Stimulated activated CD4-positive, alpha-beta T cell treated with anti-CD3 and anti-CD28 coated beads, Interleukin-4, amount 100 ng/mL, for 4 hours (primary cell): ENCODE data around the gene SERPINB12.

ENCODE experiments used
- DNase-seq, 2 experiments: peaks; one replicate each; pipeline ENCODE4 v3.0.0-alpha.2; 2020

Gene SERPINB12

GRCh38 chr18:63551769-63552168 lies 9.6 kb downstream of the SERPINB12 start:
- DNase-seq, result no peak

- no peak for DNase-seq
Observed at GRCh38 chr18:63552581-63552980, 10.4 kb downstream of the SERPINB12 start.

- DNase-seq, result no peak
Observed at GRCh38 chr18:63553081-63553480, 10.9 kb downstream of the SERPINB12 start.

DNA sequence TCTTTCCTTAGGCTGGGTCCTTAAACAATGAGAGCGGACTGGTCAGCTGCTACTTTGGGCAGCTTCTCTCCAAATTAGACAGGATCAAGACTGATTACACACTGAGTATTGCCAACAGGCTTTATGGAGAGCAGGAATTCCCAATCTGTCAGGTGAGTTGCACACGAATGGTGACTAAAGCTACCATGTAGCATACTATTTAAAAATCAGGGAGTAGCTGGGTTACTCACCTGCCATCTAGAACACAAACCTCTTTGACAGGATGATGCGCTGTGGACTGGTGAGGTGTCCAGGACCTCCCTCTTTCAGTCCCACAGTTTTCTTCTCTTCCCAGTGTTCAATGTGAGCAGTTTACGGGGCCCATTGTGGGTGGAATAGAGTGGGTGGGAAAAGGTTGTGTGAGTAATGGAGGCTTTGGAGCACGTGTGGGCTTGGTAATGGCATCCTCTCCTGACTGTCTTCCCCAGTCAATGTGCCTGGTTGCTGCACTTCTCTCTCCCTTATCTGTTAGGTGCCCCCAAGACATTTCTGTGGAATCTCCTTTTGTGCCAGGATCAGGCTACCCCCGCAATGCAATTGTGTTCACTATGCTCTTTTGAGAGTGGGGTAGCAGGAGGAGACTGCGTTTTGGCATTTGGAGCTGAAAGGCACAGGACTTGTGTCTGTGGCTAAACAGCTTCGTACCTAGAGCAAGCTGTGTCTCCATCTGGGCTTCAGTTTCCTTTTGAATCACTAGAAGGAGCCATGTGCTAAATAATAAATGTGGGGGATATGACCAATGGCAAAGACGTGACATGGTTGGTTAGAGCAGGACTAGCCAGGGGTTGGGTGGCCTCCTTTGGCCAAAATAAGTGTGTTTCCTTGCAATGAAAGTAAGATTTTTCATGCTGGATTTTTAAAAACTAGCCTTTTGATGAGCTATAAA lies 17.7 kb downstream of the SERPINB12 start:
- DNase-seq, result no peak

- DNase-seq, result no peak
Observed at GRCh38 chr18:63562284-63562683, 20.1 kb downstream of the SERPINB12 start.

DNA sequence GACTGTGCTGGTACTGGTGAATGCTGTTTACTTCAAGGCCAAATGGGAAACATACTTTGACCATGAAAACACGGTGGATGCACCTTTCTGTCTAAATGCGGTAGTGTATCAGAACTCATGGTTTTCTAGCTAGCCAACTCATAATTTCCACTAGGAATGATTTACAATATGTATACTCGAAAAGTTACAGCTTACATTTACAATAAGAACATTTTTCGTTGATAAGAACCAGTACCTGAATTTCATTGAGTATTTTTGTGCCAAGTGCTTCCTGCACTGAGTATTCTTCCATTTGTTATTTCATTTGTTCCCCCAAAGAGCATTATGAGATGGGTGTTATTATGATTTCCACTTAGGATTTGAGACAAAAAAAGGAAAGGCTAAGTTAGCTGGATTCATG lies 21.9 kb downstream of the SERPINB12 start:
- no peak for DNase-seq

DNA sequence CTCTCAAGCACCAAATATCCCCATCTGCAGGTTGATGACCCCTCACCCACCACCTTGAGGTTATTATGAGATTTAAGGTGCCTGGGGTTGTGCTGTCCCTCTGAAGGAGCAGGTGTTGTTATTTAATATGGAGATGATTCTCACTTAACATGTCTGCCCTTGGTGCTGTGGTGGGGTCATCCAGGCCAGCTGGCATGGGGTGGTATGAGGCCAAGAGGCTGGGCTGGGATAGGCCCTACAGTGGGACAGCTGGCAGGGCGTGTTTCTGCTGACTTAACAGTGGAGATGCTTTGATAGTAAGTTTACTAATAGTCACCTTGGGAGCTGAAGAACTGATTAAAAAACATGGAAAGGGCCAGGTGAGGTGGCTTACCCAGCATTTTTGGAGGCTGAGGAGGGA lies 22.4 kb downstream of the SERPINB12 start:
- DNase-seq, result no peak

GRCh38 chr18:63567276-63567675 lies 25.1 kb downstream of the SERPINB12 start:
- no peak for DNase-seq

- no peak for DNase-seq
Observed at GRCh38 chr18:63567825-63568224, 25.7 kb downstream of the SERPINB12 start.

GRCh38 chr18:63570721-63571120 lies 28.6 kb downstream of the SERPINB12 start:
- DNase-seq, result no peak

DNA sequence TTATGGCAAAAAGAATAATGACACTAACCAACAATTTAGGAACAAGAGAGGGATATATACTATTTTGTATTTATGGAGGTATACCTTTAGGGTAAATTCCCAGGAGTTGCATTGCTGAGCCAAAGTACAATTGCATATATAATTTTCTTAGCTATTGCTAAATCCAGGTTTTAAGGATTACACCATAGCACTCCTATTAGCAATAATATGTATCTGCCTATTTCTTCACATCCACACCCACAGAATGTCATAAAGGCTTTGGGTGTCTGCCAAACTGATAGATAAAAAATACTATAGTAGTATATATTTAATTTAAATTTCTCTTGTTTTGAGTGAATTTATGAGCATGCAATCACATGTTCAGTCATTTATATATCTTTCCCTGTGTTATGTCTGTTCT lies 33.5 kb downstream of the SERPINB12 start:
- no peak for DNase-seq

GRCh38 chr18:63578357-63578958 lies 36.3 kb downstream of the SERPINB12 start:
- no peak for DNase-seq

GRCh38 chr18:63579616-63580015 lies 37.4 kb downstream of the SERPINB12 start:
- no peak for DNase-seq

DNA sequence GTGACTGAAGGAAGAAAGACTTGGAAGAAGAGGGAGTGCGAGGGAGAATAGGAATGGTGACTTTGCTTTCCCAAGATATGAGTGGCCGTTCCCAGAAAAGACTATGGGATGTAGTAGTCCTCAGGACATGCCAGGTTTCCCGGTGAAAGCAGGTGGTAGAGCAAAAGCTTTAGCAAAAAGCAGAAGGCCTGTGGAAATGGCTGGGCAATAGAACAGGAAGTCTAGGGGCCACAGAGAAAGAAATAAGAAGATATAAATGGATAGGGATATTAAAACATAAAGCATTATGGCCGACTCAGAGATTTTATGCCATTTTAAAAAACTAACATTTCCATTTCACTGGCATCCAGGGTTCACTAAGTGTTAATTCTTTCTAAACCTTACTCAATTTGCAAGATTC lies 43.8 kb downstream of the SERPINB12 start:
- no peak for DNase-seq

DNA sequence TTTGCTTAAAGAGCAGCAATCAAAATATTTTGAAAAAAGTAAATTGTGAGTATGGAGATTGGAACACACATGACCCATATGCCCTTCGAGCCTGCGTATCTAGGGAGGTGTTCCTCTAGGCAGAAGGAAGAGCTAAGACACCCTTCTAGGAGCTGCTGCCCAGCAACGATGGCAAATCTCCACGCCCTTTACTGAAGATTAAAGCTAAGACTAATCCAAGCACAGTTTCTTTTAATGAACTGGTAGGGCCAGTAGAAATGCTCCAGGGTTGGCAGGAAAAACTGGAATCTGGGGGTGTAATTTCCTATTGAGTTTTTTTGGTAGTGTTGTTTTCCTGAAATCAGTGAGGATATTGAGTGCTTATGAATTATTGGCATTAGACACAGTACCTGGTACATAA lies 44.3 kb downstream of the SERPINB12 start:
- no peak for DNase-seq

DNA sequence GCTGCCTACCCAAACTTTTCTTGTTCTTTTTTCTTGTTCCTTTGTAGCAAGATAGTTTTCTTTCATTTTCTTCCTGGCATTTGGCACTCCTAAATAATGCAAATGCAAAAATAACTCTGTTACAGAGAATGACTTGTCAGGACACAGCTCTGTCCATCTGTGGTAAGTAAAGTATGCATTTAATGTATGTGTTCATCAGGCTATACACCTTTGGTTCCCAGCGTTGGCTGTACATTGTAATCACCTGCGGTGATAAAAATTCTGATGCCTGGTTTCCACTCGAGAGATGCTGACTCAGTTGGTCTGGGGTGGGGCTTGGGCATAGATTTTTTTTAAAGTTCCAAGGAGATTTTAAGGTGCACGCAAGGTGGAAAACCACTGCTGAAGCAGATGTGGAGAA lies 44.8 kb downstream of the SERPINB12 start, which contains the start of gene SERPINB13:
SERPINB13 (plus strand) TSS at position 378 of the 400 bp plus-strand sequence. CDS start 1,325 bp downstream, outside the sequence.
- DNase-seq, result no peak

- no peak for DNase-seq
Observed at GRCh38 chr18:63588909-63589308, 46.7 kb downstream of the SERPINB12 start.

- no peak for DNase-seq
Observed at GRCh38 chr18:63590373-63590772, 48.2 kb downstream of the SERPINB12 start.

- DNase-seq, result no peak
Observed at GRCh38 chr18:63590966-63591695, 49.0 kb downstream of the SERPINB12 start.

GRCh38 chr18:63591725-63592124 lies 49.6 kb downstream of the SERPINB12 start:
- DNase-seq, result no peak

DNA sequence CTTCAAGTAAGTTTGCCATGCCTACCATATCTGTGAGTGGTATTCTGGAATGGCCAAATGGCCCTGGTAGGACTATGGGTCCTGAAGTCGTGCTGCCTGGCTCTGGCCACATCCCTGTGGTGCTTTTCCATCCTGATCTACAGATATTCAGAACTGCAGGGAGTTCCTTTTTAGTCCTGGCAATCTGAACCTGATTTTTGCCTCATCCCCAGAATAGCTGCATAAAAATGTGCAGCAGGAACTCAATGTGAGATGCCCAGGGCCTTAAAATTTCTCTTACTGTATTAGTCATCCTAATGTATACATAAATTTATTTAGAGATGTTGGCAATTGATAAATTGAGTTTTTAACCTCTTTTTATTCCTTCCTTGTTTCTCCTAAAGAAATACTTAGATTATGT lies 50.3 kb downstream of the SERPINB12 start:
- no peak for DNase-seq

GRCh38 chr18:63596964-63597363 lies 54.8 kb downstream of the SERPINB12 start:
- no peak for DNase-seq

GRCh38 chr18:63603355-63603754 lies 61.2 kb downstream of the SERPINB12 start:
- no peak for DNase-seq

DNA sequence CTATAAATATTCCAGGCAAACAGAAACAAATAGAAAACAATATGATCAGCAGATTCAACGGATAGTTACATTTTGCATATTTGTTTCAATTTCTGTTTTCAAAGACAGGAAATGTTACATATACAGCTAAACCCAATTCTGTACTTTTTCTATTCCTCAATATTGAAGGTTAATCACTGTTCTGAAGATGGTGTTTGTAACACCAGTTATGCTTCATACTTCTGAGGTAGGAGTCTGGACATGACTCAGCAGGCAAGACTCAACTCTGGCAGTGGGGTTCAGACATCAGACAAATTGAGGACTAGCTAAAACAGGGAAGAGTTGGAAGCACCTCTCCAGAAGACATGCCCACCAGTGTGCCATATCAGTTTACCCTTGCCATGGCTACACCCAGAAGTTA lies 61.6 kb downstream of the SERPINB12 start:
- DNase-seq, result no peak
